GM12892 (cell line): ENCODE measurements around the gene NPFF.

Experiments
- POLR2A ChIP-seq: IDR thresholded peaks from 2 replicates; pipeline ENCODE4 v1.6.1; 2011; ENCODE audit warnings: low read depth, low read length, control low read depth
- POLR2AphosphoS5 ChIP-seq: IDR thresholded peaks from 2 replicates; pipeline ENCODE4 v1.6.1; 2011; ENCODE audit warnings: low read depth, low read length, control low read depth
- TAF1 ChIP-seq: IDR thresholded peaks from 2 replicates; pipeline ENCODE4 v1.6.1; 2011; ENCODE audit warnings: low read depth, mild to moderate bottlenecking, control low read depth, low read length, borderline replicate concordance

GRCh38 chr12:53543539-53543938 is 36.3 kb upstream of the NPFF start:
- TF ChIP-seq POLR2A, result no peak
- no peak for TF ChIP-seq POLR2AphosphoS5
- TF ChIP-seq TAF1, result no peak
